ENCODE measurements around the gene CASP5.
"Not testable (repeated sequence)": the region's sequence is repeated elsewhere in the genome, so short reads cannot be mapped to it uniquely, and the experiment has no call there.

Gene CASP5

DNA sequence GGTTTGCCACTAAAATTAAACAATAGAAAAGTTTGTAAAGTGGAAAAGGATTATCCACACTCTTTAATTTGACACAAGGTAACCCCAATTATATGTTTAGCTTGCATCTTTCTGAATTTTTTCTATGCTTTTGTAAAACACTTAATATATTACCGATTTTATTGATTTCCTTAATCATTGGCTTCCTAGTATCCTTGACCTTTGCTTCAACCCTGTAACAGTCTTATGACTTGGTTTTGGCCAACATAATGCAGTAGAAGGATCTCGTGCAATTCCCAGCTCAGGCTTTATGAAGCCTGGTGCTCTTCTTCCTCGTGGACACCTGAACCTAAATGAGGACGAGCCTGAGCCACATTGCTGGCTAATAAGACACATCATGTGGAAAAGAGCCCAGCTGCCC, 31.0 kb downstream of the CASP5 start:
- TF ChIP-seq, protein P1, sequence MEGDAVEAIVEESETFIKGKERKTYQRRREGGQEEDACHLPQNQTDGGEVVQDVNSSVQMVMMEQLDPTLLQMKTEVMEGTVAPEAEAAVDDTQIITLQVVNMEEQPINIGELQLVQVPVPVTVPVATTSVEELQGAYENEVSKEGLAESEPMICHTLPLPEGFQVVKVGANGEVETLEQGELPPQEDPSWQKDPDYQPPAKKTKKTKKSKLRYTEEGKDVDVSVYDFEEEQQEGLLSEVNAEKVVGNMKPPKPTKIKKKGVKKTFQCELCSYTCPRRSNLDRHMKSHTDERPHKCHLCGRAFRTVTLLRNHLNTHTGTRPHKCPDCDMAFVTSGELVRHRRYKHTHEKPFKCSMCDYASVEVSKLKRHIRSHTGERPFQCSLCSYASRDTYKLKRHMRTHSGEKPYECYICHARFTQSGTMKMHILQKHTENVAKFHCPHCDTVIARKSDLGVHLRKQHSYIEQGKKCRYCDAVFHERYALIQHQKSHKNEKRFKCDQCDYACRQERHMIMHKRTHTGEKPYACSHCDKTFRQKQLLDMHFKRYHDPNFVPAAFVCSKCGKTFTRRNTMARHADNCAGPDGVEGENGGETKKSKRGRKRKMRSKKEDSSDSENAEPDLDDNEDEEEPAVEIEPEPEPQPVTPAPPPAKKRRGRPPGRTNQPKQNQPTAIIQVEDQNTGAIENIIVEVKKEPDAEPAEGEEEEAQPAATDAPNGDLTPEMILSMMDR (IDR thresholded peaks at IDR 0.05) = no peak
- no peaks in the 10 kb centered on the region for H3K36me3 ChIP-seq
- no peak overlapping the region for H3K27ac ChIP-seq
- no peaks in the 10 kb centered on the region for H3K9me3 ChIP-seq
- no peaks in the 10 kb centered on the region for H3K4me1 ChIP-seq (ENCODE audit: control insufficient read depth in 1 of 2, insufficient read depth in 1 of 2, low read depth in 1 of 2, low read length in 1 of 2)
- H3K27me3 ChIP-seq = no peaks in the 10 kb centered on the region
- H3K4me3 ChIP-seq (ENCODE audit: low read depth in 1 of 2, low read length in 1 of 2) = no peak overlapping the region

DNA sequence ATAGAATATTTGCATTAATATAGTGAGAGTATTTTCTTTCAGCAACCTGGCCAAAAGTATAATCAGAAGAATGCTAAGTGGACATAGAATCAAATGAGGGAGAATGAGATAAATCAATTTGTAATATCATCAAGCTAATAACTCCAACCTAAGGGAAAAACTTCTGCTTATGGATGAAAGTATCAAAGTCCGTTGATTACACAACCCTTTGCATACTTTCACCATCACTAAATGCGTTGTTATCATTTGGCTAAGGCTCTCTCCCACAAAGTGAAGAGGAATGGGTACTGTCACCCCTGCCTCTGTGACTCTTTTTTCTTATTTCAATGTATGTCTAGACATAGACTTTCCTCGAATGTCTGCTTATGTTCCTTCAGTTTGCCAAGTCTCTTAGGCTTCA, 38.2 kb downstream of the CASP5 start:
- TF ChIP-seq, protein P1 (IDR thresholded peaks at IDR 0.05) = no peak
- Histone ChIP-seq H3K4me1 (ENCODE audit: control insufficient read depth in 1 of 2, insufficient read depth in 1 of 2, low read depth in 1 of 2, low read length in 1 of 2) (no peaks in the 10 kb centered on the region), H3K9me3 (no peaks in the 10 kb centered on the region), H3K27me3 (no peaks in the 10 kb centered on the region), H3K4me3 (ENCODE audit: low read depth in 1 of 2, low read length in 1 of 2) (no peak overlapping the region), H3K36me3 (no peaks in the 10 kb centered on the region), H3K27ac (no peak overlapping the region)

DNA sequence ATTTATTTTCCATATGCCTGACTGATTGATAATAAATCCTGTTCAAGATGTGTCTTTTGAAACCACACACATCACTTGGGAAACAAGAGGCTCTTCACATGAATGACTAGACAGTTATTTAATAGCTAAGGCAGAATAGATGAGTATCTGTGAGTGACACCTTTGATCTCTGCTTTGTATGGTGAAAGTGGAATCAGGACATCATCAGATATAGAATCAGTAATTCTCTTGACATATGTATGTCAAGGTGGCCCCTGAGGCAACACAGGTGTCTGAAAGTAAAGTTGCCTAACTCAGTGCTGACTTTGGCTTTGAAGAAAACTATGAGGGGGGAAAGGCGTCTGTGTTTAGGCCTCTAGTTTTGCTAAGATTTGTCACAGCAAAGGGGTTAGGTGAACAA, 43.1 kb downstream of the CASP5 start:
- no peaks in the 10 kb centered on the region for H3K27me3 ChIP-seq
- H3K36me3 ChIP-seq = no peaks in the 10 kb centered on the region
- no peak overlapping the region for H3K27ac ChIP-seq
- TF ChIP-seq, protein P1 (IDR thresholded peaks at IDR 0.05) = no peak
- no peaks in the 10 kb centered on the region for H3K4me1 ChIP-seq (ENCODE audit: control insufficient read depth in 1 of 2, insufficient read depth in 1 of 2, low read depth in 1 of 2, low read length in 1 of 2)
- no peaks in the 10 kb centered on the region for H3K9me3 ChIP-seq
- H3K4me3 ChIP-seq (ENCODE audit: low read depth in 1 of 2, low read length in 1 of 2) = no peak overlapping the region

DNA sequence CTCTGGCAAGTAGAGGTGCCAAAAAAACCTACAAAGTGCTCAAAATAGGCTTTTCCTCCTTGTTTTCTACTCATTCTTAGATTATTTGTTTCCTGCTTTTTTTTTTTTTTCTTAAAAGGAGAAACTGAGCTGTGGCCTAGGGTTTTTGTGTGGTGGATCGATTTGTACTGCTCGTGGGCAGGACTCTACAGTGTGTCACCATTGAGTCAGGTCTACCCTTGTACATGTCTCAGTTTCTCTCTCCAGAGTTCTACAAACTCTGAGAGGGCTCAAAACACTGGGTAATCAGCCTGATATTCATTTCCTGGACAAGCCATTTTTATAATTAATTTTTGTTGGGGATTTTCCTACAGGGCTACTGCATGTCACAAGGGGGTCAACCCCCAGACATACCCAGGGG, 49.4 kb downstream of the CASP5 start:
- Histone ChIP-seq H3K36me3 (no peaks in the 10 kb centered on the region), H3K4me3 (ENCODE audit: low read depth in 1 of 2, low read length in 1 of 2) (no peak overlapping the region), H3K9me3 (no peaks in the 10 kb centered on the region), H3K27ac (no peak overlapping the region), H3K4me1 (ENCODE audit: control insufficient read depth in 1 of 2, insufficient read depth in 1 of 2, low read depth in 1 of 2, low read length in 1 of 2) (peaks cover 10% of the 10 kb centered on the region in 2 experiments), H3K27me3 (no peaks in the 10 kb centered on the region)
- TF ChIP-seq, protein P1 (IDR thresholded peaks at IDR 0.05) = no peak

DNA sequence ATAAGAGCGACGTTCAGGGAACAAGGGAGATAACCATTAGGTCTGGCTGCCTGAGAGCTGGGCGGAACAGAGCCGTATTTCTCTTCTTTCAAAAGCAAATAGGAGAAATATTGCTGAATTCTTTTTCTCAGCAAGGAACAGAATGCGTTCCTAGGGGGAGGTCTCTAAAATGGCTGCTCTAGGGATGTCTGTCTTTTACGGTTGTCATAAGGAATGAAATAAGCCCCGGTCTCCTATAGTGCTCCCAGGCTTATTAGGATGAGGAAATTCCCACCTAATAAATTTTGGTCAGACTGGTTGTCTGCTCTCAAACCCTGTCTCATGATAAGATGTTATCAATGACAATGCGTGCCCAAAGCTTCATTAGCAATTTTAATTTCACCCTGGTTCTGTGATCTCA, 50.0 kb downstream of the CASP5 start:
- H3K27ac ChIP-seq; H3K27me3 ChIP-seq; H3K4me3 ChIP-seq (ENCODE audit: low read depth in 1 of 2, low read length in 1 of 2); H3K36me3 ChIP-seq; H3K9me3 ChIP-seq: not testable (repeated sequence)
- peaks cover 12% of the 10 kb centered on the region in 2 experiments for H3K4me1 ChIP-seq (ENCODE audit: control insufficient read depth in 1 of 2, insufficient read depth in 1 of 2, low read depth in 1 of 2, low read length in 1 of 2)

DNA sequence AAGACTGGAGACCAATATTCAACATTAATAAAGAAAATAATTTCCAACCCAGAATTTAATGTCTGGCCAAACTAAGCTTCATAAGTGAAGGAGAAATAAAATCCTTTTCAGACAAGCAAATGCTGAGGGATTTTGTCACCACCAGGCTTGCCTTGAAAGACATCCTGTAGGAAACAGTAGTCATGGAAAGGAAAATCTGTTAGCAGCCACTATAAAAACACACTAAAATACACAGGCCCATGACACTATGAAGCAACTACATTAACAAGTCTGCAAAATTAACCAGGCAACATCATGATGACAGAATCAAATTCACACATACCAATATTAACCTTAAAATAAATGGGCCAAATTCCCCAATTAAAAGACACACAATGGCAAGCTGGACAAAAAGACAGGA, 52.2 kb downstream of the CASP5 start:
- Histone ChIP-seq H3K4me1 (ENCODE audit: control insufficient read depth in 1 of 2, insufficient read depth in 1 of 2, low read depth in 1 of 2, low read length in 1 of 2) (peaks cover 25 to 33% of the 10 kb centered on the region in 2 experiments), H3K36me3 (no peaks in the 10 kb centered on the region), H3K27ac (no peak overlapping the region), H3K4me3 (ENCODE audit: low read depth in 1 of 2, low read length in 1 of 2) (no peak overlapping the region), H3K27me3 (no peaks in the 10 kb centered on the region), H3K9me3 (no peaks in the 10 kb centered on the region)
- TF ChIP-seq, protein P1 (IDR thresholded peaks at IDR 0.05) = no peak

Measured in neutrophil (primary cell).